ENCODE data around the gene NEDD9. TPM values are rescaled to one million over a fixed set of nuclear protein-coding genes. Genes with fewer than 3 reads are reported as not detected.

The NEDD9 gene
- total and polyA plus RNA-seq, 2 of the 4 experiments (the other 2 are of a cell fraction) = 7.6 to 16.5 TPM

- H2BK15ac ChIP-seq (ENCODE audit: low read depth, low read length) = no peak overlapping the region
These were observed 23.1 kb upstream of the NEDD9 start for GRCh38 chr6:11255610-11256009.

More at GRCh38 chr6:11255610-11256009, 23.1 kb upstream of the NEDD9 start:
- no peak overlapping the region for H3K23ac ChIP-seq (ENCODE audit: low read depth, low read length)
- H2AK9ac ChIP-seq (replicated peaks; ENCODE audit: low read depth, low read length, poor library complexity) = no peak overlapping the region
- H4K20me1 ChIP-seq (ENCODE audit: insufficient read depth, low read length) = no peaks in the 10 kb centered on the region
- H4K8ac ChIP-seq (ENCODE audit: low read depth in 2 of 2, low read length in 2 of 2) = no peak overlapping the region
- no peak overlapping the region for H3K4me2 ChIP-seq (ENCODE audit: low read depth, low read length)
- H3K4me1 ChIP-seq (ENCODE audit: control insufficient read depth, insufficient read depth, low read length) = peaks cover 16% of the 10 kb centered on the region
- ATAC-seq (ENCODE audit: low read depth) (no peak), DNase-seq (no peak)
- no peaks in the 10 kb centered on the region for H3K9me3 ChIP-seq (ENCODE audit: control insufficient read depth, insufficient read depth, low read length)
- no peak overlapping the region for H4K91ac ChIP-seq (ENCODE audit: insufficient read depth, low read depth, low read length)
- in situ Hi-C loops (cut with MboI; ENCODE audit: low sequenced_read_pairs) (no loop called here), intact Hi-C loops (cut with micrococcal nuclease) (no loop called here), dilution Hi-C loops (cut with HindIII; ENCODE audit: low sequenced_read_pairs, unreplicated experiment) (no loop called here)
- no peak overlapping the region for H3K9ac ChIP-seq (ENCODE audit: low read depth, low read length)
- H3K79me1 ChIP-seq (ENCODE audit: low read depth in 1 of 2, low read length in 2 of 2) = no peaks in the 10 kb centered on the region
- CTCF ChIA-PET = no interaction called here
- no peak overlapping the region for H3K14ac ChIP-seq (replicated peaks; ENCODE audit: low read depth, low read length)
- POLR2A ChIA-PET (ENCODE audit: unreplicated experiment) = no interaction called here
- no peaks in the 10 kb centered on the region for H3K27me3 ChIP-seq (ENCODE audit: control insufficient read depth, insufficient read depth, low read length)
- TF ChIP-seq CEBPB (IDR thresholded peaks at IDR 0.05; ENCODE audit: low read depth, low read length) = no peak
- no peak for TF ChIP-seq ELK1 (IDR thresholded peaks at IDR 0.05; ENCODE audit: borderline replicate concordance, low read depth, low read length)
- H3K36me3 ChIP-seq (ENCODE audit: control insufficient read depth, insufficient read depth, low read length) = no peaks in the 10 kb centered on the region
- no peak overlapping the region for H4K5ac ChIP-seq (ENCODE audit: low read depth, low read length)
- H2AK5ac ChIP-seq (ENCODE audit: low read depth, low read length) = no peak overlapping the region
- H3K56ac ChIP-seq (ENCODE audit: extremely low read depth, insufficient read depth, low read length) = no peak overlapping the region
- H3K18ac ChIP-seq (ENCODE audit: low read depth, low read length) = no peak overlapping the region
- H3K9me1 ChIP-seq (ENCODE audit: insufficient read depth, low read length) = peaks cover 2% of the 10 kb centered on the region; the same call in 1 of the 2 replicates
- no peak overlapping the region for H2BK5ac ChIP-seq (ENCODE audit: low read depth, low read length, poor library complexity, severe bottlenecking)
- no peak overlapping the region for H2BK20ac ChIP-seq (ENCODE audit: low read depth, low read length)
- H3K4me3 ChIP-seq (ENCODE audit: insufficient read depth, low read depth, low read length) = no peak overlapping the region
- H3K4ac ChIP-seq (ENCODE audit: low read depth, low read length) = no peak overlapping the region
- H3K27ac ChIP-seq (ENCODE audit: insufficient read depth, low read length) = no peak overlapping the region
- no peak overlapping the region for H2BK120ac ChIP-seq (ENCODE audit: low read depth, low read length)
- no CpG with 5 or more reads among the region's 5 CpGs for WGBS, 2 experiments (ENCODE audit: extremely low coverage in 2 of 2, insufficient read length in 1 of 2)
- no TSS peak for BruUV-seq (replicated peaks)
- no peak overlapping the region for H2AFZ ChIP-seq (replicated peaks; ENCODE audit: low read length, poor library complexity)

Measured in IMR-90 (cell line).